Stimulated activated CD8-positive, alpha-beta memory T cell treated with anti-CD3 and anti-CD28 coated beads, Interleukin-12 subunit alpha, Interleukin-12 subunit beta, amount 100 ng/mL, for 1 hour (primary cell): ENCODE measurements around the gene LAMA5.

Source experiments
- DNase-seq: peaks from one replicate; pipeline ENCODE4 v3.0.0-alpha.2; 2020; ENCODE audit warnings: low read depth

The LAMA5 gene

DNA sequence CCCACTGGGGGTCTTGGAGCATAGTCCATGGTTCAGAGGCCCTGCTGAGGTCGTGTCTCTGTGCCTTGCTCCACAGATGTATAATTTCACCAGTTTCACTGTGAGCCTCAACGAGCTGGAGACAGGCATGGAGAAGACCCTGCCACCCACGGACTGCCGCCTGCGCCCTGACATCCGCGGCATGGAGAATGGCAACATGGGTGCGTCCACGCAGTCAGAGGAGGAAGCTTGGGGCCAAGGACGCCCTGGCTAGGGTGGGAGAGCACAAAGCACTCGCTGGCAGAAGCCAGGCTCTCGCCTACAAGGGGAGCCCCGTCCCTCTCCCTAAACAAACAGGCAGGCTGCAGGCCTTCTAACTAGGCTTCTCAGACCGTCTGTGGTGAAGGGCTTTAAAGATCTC lies 78.0 kb downstream of the LAMA5 start:
- no peak for DNase-seq

- DNase-seq, result no peak
These were observed 78.5 kb downstream of the LAMA5 start for GRCh38 chr20:62288535-62289105.

- DNase-seq, result no peak
These were observed 79.2 kb downstream of the LAMA5 start for GRCh38 chr20:62287759-62288534.

- no peak for DNase-seq
These were observed 80.0 kb downstream of the LAMA5 start for GRCh38 chr20:62287129-62287528.

- no peak for DNase-seq
These were observed 80.5 kb downstream of the LAMA5 start for GRCh38 chr20:62286493-62287064.

- DNase-seq, result no peak
These were observed 81.4 kb downstream of the LAMA5 start for GRCh38 chr20:62285722-62286121.

DNA sequence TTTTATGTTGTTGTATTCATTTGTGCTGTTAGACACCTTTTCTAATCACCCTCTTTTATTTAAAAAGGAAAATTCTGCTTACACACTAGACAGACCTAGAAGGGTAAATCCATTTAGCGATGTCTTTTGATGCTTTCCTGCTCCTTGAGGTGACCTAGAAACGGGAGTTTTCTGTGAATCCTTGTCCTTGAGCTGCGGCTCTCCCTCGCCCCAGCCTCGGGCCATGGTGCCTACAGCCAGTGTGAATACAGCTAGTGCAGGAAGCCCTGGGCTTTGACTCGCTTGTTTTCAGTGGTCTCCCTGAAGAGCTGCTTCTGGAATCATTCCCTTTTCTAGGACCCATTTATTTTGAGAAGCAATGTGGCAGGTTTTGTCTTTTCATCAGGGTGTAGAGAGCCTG lies 82.0 kb downstream of the LAMA5 start:
- no peak for DNase-seq

DNA sequence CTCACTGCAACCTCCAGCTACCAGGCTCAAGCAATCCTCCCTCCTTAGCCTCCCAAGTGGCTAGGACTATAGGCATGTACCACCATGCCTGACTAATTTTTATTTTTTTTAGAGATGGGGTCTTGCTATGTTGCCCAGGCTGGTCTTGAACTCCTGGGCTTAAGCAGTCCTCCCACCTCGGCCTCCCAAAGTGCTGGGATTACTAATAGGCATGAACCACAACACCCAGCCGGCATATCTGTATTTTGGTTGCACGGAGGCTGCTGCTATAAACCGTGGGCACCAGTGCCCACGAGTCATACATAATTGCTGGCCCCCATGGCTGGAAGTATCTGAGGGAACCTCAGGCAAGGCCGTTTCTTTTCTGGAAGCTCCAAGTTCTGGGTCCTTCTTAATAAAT lies 82.7 kb downstream of the LAMA5 start:
- DNase-seq, result no peak

DNA sequence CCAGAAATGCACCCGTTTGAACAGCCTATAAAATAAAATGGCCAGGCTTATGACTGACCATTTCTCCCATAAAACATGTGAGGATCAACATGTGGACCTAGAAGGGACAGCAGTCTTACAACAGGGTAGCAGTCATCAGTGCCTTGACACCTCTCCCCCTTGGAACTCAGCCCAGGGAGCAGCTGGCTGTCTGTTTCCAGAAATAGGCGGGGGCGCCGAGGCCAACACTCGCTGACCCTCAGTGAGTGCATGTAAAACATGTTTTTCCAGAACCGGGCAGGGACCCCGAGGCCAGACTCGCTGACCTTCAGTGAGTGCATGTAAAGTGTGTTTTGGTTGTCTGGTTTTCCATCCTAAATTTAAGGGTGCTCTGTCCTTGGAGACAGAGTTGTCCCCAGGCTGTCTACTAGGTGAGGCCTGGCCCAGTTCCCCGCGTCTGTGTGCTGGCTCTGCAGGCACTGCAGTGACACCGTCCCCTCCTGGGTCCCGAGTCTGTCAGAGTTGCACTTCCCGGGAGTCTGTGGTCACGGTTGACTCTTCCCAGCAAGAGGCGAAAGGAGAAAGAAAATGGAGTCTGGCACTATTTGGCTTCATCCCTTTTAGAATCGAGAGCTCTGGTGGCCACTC lies 84.1 kb downstream of the LAMA5 start:
- DNase-seq, result no peak

- DNase-seq, result no peak
These were observed 85.0 kb downstream of the LAMA5 start for GRCh38 chr20:62282103-62282502.

DNA sequence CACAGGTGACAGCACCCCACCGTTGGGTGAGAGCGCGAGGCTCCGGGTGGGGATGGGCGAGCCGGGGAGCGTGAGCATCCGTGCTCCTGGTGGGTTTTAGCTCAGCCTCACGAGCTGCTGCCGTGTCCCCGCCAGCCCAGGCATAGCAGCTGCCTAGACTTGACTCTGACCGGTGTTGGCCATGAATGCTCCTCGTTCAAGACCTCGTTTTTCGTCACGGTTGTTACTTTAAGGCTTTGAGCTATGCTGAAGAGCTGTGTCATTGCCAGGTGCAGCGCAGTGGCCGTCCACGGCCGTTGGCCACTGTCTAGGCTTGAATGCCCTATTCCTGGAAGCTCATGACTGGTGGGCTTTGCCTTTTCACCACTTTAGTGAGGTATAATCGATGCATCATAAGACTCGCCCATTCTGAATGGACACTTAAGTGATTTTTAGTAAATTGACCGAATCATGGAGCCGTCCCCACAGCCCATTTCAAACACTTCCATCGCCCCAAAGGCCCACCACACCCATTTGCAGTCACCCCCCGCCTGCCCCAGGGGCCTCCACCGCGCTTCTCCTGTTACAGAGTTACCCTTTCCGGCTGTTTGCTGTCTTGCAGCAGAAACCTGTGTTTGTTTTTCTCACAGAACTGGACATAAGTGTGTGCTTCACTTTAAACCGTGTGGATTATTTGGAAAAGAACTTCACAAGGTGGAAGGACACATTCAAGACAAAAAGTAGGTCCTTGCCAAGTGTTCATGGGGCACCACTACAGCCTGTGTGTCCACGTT lies 85.8 kb downstream of the LAMA5 start:
- DNase-seq, result no peak

GRCh38 chr20:62280303-62280702 lies 86.8 kb downstream of the LAMA5 start:
- no peak for DNase-seq

- DNase-seq, result no peak
These were observed 89.9 kb downstream of the LAMA5 start for GRCh38 chr20:62277253-62277652.

DNA sequence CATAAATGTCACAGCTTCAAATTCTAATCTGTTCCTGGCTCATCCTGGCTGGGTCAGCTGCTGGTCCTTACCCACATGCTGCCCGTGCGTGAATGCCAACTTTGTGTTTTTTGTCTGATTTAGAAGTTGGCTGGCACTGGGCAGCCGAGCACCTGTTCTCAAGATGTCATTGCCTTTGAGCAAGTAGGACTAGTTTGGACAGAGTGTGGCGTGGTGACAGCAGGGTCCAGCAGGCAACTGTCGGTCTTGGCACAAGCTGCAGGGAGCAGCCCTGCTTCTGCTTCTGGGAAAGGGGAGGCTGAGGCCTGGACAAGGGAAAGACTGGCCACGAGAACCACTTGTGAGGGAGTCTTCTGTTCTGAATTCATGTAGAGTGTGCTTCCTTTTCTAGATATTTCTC lies 90.7 kb downstream of the LAMA5 start:
- DNase-seq, result no peak

- no peak for DNase-seq
These were observed 91.9 kb downstream of the LAMA5 start for GRCh38 chr20:62275219-62275618.

GRCh38 chr20:62274332-62274950 lies 92.7 kb downstream of the LAMA5 start:
- no peak for DNase-seq

- DNase-seq, result no peak
These were observed 93.7 kb downstream of the LAMA5 start for GRCh38 chr20:62273416-62273815.

DNA sequence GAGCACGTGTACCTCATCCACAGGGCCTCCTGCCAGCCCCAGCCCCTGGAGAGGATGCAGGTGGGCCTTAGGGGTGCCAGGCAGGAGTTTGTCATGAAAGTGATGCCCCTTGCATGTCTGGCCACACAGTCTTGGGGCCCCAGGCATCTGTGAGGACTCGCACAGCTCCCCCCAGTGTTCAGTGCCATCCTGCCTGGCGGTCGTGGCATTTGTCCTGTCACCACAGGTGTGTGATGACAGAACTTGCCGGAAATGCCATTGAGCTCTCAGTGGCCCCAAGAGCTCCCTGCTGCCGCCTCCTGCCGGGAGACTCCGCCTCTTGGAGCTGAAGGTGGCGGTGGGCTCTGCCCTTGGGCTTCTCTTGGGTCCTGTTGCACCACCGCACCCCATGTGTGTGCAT lies 94.9 kb downstream of the LAMA5 start:
- DNase-seq, result no peak

- DNase-seq, result no peak
These were observed 97.2 kb downstream of the LAMA5 start for GRCh38 chr20:62269871-62270270.

- no peak for DNase-seq
These were observed 97.7 kb downstream of the LAMA5 start for GRCh38 chr20:62269378-62269777.

DNA sequence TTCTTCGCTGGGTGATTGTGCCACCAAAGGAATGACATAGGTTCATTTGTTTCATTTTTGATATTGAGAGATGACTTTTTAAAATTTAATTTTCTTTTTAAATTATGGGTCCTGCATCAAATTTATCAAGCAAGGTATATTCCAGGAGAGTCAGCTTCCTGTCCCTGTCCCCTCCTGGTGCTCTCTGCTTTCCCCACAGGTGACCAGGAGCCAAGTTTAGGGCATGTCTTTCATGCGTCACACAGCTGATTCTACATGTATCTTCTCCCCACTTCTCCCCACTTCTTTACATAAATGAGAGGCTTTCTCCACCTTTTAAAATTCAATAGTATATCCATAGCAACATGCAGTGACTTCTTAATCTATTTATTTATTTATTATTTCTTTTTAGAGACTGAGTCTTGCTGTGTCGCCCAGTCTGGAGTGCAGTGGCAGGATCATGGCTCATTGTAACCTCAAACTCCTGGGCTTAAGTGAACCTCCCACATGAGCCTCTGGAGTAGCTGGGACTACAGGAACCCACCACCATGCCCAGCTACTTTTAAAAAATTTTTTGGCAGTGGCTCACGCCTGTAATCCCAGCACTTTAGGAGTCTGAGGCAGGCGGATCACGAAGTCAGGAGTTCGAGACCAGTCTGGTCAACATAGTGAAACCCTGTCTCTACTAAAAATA lies 98.7 kb downstream of the LAMA5 start:
- no peak for DNase-seq
